NCI-H1436 treated with DMSO at 0.1 percent for 48 hours (cell line): ENCODE measurements around the gene SPAST.
"Not testable (repeated sequence)": the region's sequence is repeated elsewhere in the genome, so short reads cannot be mapped to it uniquely, and the experiment has no call there.

Experiments
- DNase-seq: peaks from one replicate; lab custom pipeline; 2025; lab: John Stamatoyannopoulos, UW

SPAST gene

DNA sequence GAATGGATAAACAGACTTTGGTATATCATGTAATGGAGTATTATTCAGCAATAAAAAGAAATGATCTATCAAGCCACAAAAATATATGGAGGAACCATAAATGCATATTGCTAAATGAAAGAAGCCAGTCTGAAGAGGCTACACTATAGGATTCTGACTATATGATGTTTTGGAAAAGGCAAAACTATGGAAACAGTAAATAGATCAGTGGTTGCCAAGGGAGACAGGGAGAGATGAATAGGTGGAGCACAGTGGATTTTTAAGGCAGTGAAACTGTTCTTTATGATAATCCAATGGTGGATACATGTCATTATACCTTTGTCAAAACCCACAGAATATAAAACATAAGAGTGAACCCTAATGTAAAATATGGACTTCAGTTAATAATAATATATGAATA is 61.3 kb downstream of the SPAST start:
- DNase-seq: no peak

DNA sequence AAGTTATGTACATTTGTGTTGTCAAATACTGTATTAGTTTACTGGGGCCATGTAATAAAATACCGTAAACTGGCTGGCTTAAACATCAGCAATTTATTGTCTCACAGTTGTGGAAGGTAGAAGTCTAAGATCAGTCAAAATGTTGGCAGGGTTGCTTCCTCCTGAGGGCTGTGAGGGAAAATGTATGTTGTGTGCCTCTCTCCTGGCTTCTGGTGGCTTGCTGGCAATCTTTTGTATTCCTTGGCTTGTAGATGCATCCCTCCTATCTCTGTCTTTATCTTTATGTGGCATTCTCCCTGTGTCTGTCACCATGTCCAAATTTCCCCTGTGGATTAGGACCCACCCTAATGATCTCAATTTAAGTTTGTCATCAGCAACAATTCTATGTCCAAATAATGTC is 65.3 kb downstream of the SPAST start:
- no peak for DNase-seq

DNA sequence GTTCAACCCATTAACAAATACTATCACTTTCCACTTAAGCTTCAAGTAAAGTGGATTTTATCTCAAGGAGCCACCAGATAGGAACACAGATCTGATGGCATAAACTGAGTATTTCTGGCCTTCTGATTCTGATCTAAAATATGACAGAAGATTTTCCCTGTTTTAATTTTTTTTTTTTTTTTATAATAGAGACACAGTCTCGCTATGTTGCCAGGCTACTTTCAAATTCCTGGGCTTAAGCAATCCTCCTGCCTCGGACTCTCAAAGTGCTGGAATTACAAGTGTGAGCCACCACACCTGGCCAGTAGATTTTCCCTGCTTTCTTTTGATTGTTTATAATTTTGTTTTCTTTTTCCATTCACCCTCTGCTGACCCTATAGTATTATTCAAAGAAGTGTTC is 65.7 kb downstream of the SPAST start:
- DNase-seq: no peak

DNA sequence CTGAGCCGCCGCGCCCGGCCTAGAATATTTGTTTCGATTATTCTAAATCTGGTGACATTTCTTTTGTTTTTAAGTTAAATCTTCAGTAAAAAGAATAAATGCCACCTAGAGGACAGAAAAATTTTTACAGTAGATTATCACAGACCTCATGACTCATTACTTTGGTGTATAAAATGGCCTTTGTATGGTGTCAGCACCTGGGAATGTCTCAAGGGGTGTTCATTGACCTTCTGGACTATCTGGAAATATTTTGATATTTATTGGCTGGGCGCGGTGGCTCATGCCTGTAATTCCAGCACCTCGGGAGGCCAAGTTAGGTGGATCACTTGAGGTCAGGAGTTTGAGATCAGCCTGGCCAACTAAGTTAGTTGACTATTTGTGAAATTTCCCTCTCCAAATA is 72.1 kb downstream of the SPAST start:
- DNase-seq: no peak

DNA sequence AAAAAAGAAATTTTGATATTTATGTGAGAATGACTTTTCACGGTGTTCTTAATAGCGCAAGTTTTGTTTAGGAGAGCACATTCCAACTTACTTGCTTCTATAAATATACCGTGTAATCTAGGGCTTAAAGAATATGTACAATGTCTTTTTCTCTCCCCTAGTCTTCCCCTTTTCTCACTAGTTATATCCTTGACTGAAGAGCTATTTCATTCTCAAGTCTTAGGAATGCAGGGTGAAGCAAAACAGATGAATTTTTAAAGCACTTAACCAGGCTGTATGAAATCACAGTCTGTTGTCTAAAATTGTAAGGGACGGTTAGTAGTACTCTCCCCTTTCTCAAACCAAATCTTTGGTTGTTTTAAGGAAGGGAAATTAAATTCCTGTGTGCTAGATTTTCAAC is 72.7 kb downstream of the SPAST start:
- DNase-seq: no peak

DNA sequence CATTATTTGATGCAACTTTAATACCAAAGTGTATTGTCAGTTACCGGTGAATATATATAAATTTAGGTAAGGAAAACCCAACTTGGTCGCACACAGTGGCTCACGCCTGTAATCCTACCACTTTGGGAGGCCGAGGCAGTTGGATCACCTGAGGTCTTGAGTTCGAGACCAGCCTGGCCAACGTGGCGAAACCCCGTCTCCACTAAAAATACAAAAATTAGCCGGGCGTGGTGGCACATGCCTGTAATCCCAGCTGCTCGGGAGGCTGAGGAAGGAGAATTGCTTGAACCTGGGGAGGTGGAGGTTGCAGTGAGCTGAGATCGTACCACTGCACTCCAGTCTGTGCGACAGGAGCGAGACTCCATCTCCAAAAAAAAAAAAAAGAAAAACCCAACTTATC is 88.2 kb downstream of the SPAST start:
- DNase-seq: not testable (repeated sequence)

DNA sequence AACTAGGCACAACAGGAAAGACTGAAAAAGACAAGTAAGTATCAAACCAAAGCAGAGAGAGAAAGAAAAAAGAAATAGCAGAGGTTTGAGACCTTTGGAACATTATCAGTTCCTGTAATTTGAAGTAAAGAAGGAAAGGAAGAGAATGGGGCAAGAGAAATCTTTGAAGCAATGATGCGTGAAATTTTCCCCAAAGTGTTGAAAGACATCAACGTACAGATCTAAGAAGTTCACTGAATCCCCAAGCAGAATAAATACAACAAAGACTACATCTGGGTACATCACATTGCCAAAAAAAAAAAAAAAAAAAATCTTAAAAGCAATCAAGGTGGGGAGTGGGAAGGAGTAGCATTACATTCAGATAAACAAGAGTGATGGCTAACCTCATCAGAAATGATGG is 96.3 kb downstream of the SPAST start:
- DNase-seq: no peak

DNA sequence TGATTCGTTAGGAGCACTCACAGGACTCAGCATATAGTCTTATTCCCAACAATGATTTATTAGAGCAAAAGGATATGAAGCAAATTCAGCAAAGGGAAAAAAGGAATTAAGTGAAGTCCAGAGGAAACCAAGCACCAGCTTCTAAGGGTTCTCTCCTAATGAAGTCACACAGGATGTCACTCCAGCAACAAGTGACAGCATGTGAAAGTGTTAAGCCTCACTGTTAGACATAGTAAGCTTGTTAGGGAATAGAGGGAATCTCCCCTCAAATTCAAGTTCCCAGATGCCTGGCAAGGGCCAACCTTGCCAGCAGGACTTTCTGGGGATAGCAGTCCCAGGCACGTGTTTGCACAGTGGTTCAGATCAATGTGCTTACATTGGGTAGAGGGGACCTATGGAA is 97.9 kb downstream of the SPAST start:
- no peak for DNase-seq

DNA sequence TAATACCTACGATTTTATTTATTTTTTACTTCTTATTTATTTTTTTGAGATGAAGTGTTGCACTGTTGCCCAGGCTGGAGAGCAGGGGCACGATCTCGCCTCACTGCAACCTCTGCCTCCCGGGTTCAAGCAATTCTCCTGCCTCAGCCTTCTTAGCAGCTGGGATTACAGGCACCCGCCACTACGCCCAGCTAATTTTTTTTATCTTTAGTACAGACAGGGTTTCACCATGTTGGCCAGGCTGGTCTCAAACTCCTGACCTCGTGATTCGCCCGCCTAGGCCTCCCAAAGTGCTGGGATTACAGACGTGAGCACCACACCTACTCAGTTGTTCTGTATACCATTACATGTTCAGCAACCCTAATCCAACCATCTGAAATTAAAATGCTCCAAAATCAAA is 100.9 kb downstream of the SPAST start:
- not testable (repeated sequence) for DNase-seq

DNA sequence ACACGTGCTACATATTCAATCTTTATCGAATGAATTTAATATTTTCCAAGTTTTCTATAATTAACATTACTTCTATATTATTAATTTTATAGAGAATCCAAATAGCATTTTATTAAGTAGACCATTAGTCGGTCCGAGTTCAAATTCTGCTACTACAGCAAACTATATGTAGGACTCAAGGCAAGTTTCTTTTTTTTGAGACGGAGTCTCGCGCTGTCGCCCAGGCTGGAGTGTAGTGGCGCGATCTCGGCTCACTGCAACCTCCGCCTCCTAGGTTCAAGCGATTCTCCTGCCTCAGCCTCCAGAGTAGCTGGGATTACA is 101.6 kb downstream of the SPAST start:
- not testable (repeated sequence) for DNase-seq

DNA sequence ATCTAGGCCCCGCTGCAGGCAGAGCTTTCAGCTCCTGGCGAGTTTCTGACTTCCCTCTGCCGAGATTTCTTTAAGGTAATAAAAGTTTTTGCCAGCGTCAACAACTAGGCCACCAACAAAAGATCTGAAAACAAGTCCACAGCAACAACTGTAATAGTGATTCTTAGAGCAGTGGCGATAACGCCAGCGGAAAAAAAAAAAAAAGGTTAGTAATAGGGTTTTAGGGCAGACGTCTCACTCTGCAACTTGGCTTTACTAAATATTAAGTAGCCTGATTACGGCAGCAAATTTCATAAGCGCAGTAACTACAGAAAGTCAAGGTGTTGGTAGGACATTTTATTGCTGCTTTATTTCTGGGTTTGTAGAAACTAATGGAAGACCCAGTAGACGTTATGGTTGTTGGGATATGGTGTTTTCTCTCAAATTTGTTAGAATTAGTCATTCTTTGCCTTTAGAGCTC is 102.8 kb downstream of the SPAST start:
- DNase-seq: no peak

DNA sequence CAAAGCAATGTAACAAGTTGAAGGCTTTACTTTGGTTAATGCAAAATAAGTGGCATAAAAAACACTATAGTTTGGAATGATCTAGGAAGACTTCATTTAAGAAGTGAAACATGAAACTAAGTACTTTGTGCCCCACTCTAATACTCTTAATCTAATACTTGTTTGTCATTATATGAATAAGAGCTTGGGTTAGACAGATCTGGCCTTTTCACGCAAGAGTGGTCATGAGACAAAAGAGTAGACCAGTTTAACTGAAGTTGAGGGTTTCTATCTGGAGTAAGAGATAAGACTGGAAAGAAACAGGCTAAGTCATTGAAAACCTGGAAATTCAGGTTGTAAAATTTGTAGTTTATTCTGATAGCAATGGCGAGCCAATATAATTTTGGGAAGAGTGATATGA is 105.2 kb downstream of the SPAST start:
- DNase-seq: no peak

DNA sequence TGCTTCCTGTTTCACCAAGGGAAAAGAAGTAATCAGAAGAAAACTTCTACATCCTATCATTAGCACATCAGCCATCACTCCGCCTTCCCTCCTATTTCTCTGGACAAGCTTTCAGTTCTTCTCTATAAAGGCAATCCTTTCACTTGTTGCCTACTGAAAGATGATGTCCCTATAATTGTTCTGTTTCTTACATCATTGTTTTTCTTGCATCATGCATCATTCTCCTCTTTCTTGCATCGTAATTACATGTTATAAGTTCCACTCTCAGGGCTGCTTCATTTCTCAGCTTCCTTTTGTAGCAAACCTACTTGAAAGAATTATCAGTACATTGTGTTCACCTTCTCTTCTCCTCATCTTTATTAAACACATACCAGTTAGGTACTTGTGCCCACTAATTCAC is 109.5 kb downstream of the SPAST start:
- DNase-seq: no peak

DNA sequence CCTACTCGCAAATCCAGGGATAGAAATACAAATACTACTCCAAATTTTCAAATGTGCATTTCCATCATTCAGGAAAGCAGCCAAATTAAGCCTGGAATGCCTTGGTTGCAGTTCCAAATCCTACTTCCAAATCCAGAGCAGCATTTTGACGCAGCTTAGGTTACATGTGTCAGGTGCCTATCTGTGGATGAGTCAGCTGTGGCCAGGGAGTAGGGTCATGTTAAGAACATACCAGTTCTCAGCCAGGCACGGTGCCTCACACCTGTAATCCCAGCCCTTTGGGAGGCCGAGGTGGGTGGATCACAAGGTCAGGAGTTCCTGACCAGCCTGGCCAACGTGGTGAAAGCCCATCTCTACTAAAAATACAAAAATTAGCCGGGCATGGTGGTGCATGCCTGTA is 119.3 kb downstream of the SPAST start:
- DNase-seq: no peak

DNA sequence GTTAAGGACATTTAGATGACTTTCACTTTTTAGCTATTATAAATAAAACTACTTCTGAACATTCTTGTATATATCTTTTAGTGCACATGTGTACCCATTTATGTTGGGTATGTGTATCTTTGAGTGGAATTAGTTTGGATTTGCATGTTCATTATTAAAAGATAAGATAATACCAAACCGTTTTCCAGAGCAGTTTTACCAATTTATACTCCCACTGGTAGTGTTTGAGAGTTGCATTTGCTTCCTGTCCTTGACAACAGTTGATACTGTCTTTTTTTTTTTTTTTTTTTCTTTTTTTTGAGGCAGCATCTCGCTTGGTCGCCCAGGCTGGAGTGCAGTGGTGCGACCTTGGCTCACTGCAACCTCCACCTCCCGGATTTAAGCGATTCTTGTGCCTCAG is 125.7 kb downstream of the SPAST start:
- no peak for DNase-seq

DNA sequence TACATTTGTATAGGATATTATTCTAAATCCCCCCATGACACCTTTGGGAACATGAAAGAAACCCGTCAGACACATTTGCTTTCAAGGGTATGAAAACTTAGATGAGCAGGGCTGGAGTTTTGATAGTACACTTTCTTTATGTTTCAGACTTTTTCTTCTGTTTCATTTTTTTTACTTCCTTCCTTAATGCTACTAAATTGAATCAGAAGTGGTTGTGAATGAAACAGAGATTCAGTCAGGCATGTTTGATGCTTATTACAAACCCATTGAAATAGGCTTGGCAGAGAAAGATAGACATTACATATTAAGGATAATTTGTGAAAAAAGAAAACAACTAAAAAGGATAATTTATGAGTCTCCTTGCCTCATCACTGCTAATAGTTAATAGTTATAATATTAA is 129.1 kb downstream of the SPAST start:
- no peak for DNase-seq

DNA sequence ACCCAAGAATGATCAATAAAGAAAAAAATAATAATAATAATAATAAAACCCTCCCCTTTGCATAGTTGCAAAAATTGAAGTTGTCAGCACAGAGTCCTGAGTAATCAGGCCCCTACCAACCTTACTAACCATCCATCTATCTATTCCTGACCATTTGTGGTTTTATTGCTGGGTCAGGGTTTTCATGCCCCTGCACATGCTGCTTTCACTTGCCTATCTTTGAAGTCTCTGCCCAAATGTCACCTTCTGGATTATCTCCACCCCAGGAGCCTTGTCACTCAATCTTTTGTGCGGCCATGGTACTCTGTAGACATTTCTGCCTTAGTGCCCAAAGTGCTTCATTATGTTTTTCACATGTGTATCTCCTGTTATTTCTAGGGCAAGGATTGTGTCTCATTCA is 137.5 kb downstream of the SPAST start:
- DNase-seq: no peak

DNA sequence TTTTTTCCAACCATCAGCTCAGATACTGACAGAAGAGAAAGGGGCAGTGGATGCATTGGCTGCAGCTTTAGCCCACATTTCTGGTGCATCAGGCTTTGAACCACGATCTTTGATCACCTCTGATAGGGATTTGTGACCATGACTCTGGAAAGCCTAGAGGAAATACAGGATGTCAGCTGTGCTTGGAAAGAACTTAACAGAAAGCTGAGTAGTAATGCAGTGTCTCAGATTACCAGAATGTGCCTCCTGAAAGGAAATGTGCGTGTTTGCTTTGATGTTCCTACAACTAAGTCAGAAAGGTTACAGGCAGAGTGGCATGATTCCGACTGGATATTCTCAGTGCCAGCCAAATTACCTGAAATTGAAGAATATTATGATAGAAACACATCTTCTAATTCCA is 140.1 kb downstream of the SPAST start:
- not testable (repeated sequence) for DNase-seq
